Choroid plexus epithelial cell (primary cell): ENCODE measurements around the gene TRDMT1.
A peak's percentile ranks its signal among the peaks of the same experiment; 100 is the strongest.

ENCODE experiments used
- DNase-seq: peaks from one replicate; pipeline ENCODE4 v3.0.0-alpha.2; 2010; ENCODE audit warnings: low read depth
- H3K4me3 ChIP-seq: 2 replicates; pipeline ENCODE4 v1.5.1; 2011; ENCODE audit warnings: low read depth, mild to moderate bottlenecking, control low read depth, low read length, moderate library complexity
- TF ChIP-seq, protein P1 (sequence below): conservative IDR thresholded peaks from 2 replicates; pipeline ENCODE4 v1.5.1; 2011; ENCODE audit warnings: low read depth, mild to moderate bottlenecking, control low read depth, inconsistent platforms, low read length, moderate library complexity

TRDMT1 gene

DNA sequence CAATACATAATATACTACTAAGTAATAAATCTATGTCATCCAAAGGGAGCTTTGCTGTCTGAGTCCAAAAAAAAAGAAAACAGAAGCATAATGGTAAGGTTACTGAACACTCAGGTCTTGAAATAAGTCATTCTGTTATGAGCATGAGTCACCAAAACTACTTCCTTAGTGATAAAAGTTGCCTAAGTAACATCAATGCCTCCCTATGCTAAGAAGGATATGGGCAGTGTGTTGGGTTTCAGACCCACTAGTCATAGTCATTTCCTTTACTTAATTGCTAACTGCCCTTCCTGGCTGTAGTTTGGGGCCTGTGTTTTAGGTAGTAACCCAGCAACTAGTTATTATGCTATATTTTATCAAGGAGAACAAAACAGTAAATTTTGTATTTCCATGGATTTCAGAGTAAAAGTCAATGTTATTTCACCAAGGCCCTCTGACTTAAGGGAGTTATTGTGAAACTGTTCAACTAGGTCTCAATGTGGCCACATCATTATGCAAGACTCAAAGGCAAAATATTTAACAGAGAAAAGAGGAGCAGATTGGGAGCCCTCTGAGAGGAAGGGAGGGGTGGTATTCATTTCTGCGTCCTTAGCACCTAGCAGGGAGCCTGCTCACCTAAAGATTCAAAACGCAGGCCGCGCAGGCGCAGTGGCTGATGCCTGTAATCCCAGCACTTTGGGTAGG is 14.9 kb upstream of the TRDMT1 start:
- peak; percentile 97 for DNase-seq
- TF ChIP-seq, protein P1, sequence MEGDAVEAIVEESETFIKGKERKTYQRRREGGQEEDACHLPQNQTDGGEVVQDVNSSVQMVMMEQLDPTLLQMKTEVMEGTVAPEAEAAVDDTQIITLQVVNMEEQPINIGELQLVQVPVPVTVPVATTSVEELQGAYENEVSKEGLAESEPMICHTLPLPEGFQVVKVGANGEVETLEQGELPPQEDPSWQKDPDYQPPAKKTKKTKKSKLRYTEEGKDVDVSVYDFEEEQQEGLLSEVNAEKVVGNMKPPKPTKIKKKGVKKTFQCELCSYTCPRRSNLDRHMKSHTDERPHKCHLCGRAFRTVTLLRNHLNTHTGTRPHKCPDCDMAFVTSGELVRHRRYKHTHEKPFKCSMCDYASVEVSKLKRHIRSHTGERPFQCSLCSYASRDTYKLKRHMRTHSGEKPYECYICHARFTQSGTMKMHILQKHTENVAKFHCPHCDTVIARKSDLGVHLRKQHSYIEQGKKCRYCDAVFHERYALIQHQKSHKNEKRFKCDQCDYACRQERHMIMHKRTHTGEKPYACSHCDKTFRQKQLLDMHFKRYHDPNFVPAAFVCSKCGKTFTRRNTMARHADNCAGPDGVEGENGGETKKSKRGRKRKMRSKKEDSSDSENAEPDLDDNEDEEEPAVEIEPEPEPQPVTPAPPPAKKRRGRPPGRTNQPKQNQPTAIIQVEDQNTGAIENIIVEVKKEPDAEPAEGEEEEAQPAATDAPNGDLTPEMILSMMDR = no peak
- no peak overlapping the region for H3K4me3 ChIP-seq

DNA sequence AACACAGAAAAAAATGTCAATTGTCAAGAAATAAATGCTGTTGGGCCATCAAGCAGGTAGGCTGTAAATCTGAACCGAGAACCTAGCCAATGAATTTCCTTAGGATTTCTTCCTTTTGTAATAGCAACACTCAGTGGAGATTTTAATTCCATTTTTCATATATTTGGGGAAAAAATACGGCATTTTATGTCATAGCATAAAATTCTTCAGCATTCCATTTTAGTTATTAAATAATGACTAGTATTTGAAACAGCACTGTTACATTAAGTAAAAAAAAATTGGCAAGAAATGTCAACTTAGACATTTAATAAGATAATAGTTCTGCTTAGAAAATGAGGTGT is 14.3 kb upstream of the TRDMT1 start:
- TF ChIP-seq, protein P1 = no peak
- no peak overlapping the region for H3K4me3 ChIP-seq
- no peak for DNase-seq

DNA sequence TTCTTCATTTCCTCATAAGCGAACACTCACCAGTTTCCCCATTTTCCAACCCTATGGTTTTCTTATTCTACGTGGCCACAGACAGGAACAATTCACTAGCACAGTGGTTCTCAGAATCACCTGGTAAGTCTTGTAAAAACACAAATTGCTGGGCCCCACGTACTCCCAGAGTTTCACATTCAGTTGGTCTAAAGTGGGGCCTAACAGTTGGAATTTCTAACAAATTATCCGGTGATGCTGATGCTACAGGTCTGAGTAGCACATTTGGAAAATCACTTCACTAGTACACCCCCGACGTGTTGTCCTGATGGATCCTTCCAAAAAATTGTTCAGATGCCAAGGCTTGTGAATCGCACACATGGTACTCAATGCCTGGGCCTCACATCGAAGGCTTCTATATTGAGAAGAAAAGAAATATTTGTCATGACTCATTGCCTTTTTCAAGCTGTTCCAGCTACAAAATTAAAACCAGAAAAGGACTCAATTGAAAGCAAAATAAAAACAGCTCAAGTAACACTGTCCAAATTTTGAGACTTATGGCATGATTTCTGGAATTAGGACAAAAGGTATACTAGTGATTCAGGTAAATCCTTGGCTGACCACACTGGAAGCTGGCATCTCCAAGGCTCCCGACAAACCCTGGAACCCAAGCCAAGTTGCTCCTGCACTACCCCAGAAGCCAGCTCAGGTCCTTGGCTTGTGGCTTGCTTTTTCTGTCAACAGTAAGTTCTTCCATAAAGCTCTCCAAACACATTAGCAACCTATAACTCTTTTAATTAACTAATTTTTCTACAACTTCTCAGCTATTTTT is 13.7 kb upstream of the TRDMT1 start:
- DNase-seq = peak; percentile 95
- no peak overlapping the region for H3K4me3 ChIP-seq
- TF ChIP-seq, protein P1 = no peak

DNA sequence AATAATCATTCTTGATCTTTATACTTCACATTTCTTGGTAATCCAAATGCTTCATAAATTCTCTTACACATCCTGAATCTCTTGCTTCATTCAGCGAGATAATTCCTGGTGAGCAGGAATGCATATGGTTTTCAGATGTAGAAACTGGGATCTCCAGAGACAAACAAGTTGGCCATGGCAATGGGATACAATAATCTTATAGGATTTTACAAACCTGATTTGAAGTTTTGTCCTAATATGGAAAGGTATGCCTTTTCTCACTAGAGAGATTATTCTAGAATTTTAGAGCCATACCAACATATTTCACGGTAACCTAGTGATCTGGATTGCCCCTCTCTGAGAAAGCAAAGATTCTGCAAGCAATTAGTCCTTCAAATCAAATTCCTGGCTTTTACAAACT is 13.1 kb upstream of the TRDMT1 start:
- TF ChIP-seq, protein P1 = no peak
- peak; percentile 73 for DNase-seq
- no peak overlapping the region for H3K4me3 ChIP-seq

DNA sequence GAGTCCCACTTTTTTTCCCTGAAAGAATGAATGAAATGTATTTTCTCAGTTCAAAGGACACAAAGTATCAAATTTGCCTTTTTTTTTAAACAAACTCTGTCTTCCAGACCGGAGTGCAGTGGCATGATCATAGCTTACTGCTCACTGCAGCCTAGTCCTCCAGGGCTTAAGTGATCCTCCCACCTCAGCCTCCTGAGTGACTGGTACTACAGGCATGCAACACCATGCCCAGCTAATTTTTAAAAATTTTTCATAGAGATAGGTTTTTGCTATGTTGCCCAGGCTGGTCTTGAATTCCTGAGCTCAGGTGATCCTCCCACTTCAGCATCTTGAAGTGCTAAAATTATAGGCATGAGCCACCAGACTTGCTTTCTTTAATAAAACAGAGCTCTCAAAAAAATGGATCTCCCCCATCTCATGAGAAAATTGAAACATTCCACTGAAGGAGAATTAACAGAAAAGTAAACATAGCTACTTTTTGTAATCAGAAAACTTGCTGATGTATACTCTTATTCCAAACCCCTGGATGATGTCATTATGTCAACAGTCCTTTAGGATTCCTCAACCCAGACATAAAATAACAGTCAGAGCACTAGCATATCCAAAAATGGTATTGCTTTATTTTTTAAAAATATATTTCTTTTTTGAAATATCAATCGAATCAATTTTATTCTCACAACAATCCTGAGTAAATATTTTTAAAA is 12.3 kb upstream of the TRDMT1 start:
- H3K4me3 ChIP-seq = no peak overlapping the region
- TF ChIP-seq, protein P1 = no peak
- peak; percentile 67 for DNase-seq

DNA sequence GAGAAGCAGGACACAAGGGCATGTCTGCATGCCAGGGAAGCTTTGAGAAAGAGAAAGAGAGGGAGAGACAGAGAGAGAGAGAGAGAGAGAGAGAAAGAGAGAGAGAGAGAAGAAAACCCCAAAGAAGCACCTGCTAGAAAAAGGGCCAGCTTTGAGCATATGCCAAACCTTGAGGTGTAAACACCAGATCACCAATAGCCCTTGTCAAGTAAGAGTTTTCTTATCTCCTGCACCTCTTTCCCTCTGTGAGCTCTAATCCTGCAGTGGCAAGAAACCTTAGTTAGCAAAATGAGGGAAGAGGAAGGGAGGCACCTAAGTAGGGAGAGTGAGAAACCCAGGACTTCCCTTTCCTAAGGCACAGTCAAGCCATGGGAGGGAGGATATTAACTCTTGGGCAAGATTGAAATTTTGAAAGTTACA is 11.3 kb upstream of the TRDMT1 start:
- DNase-seq = no peak
- H3K4me3 ChIP-seq = no peak overlapping the region
- TF ChIP-seq, protein P1 = no peak
